Type B pancreatic cell (in vitro differentiated cells): ENCODE results near the gene ATP2B2. TPM values are rescaled to one million over a fixed set of nuclear protein-coding genes. Genes with fewer than 3 reads are reported as not detected.

ENCODE experiments used
- DNase-seq: peaks from one replicate; pipeline ENCODE4 v3.0.0; 2021; ENCODE audit warnings: mixed read lengths; ENCODE audit not compliant: unreplicated experiment; ENCODE audit errors: extremely low spot score
- H3K27ac Mint-ChIP-seq: 2 replicates; pipeline ENCODE4 v1.8.0; 2021; ENCODE audit warnings: mild to moderate bottlenecking, mixed read lengths
- H3K27me3 Mint-ChIP-seq: 2 replicates; pipeline ENCODE4 v1.8.0; 2021; ENCODE audit warnings: mixed read lengths
- H3K36me3 Mint-ChIP-seq: 2 replicates; pipeline ENCODE4 v1.8.0; 2021; ENCODE audit warnings: mixed read lengths
- H3K4me1 Mint-ChIP-seq: one replicate; pipeline ENCODE4 v1.8.0; 2021; ENCODE audit warnings: mixed read lengths; ENCODE audit not compliant: unreplicated experiment
- H3K4me3 Mint-ChIP-seq: 2 replicates; pipeline ENCODE4 v1.8.0; 2021; ENCODE audit warnings: mild to moderate bottlenecking, mixed read lengths
- H3K9me3 Mint-ChIP-seq: 2 replicates; pipeline ENCODE4 v1.8.0; 2021; ENCODE audit warnings: mixed read lengths
- CTCF ChIP-seq: fragments of 200-600 bp; sonication (generic); conservative IDR thresholded peaks from 2 replicates; pipeline ENCODE4 v1.5.0; 2021; ENCODE audit warnings: antibody characterized with exemption, mild to moderate bottlenecking
- total RNA-seq: library from RNA; stranded (reverse); gene quantifications from 2 replicates; pipeline ENCODE4 v1.2.1, GENCODE V29; 2021; ENCODE audit warnings: low replicate concordance

ATP2B2 gene
- total RNA-seq, 1 donor from 2014 or later = 0.31 TPM

- Mint-ChIP-seq H3K9me3 (no peaks in the 10 kb centered on the region), H3K4me3 (no peak overlapping the region), H3K36me3 (no peaks in the 10 kb centered on the region), H3K27me3 (peaks cover 57% of the 10 kb centered on the region), H3K4me1 (no peaks in the 10 kb centered on the region), H3K27ac (no peak overlapping the region)
- no peak for TF ChIP-seq CTCF
- peak; percentile 49 for DNase-seq
Observed at GRCh38 chr3:10528046-10528445, 22.7 kb upstream of the ATP2B2 start.

GRCh38 chr3:10527295-10528001 lies 22.1 kb upstream of the ATP2B2 start:
- DNase-seq = peak; percentile 45
- H3K27me3 Mint-ChIP-seq = peaks cover 54% of the 10 kb centered on the region

GRCh38 chr3:10526366-10526765 lies 21.0 kb upstream of the ATP2B2 start:
- H3K27me3 Mint-ChIP-seq = peaks cover 57% of the 10 kb centered on the region
- no peaks in the 10 kb centered on the region for H3K9me3 Mint-ChIP-seq
- DNase-seq = peak; percentile 60

More at GRCh38 chr3:10527295-10528001, 22.1 kb upstream of the ATP2B2 start:
- no peak overlapping the region for H3K4me3 Mint-ChIP-seq
- H3K27ac Mint-ChIP-seq = no peak overlapping the region
- no peaks in the 10 kb centered on the region for H3K36me3 Mint-ChIP-seq
- no peaks in the 10 kb centered on the region for H3K4me1 Mint-ChIP-seq
- TF ChIP-seq CTCF = no peak
- no peaks in the 10 kb centered on the region for H3K9me3 Mint-ChIP-seq

GRCh38 chr3:10524799-10525301 lies 19.5 kb upstream of the ATP2B2 start:
- DNase-seq = peak; percentile 29
- no peak for TF ChIP-seq CTCF
- Mint-ChIP-seq H3K9me3 (no peaks in the 10 kb centered on the region), H3K36me3 (no peaks in the 10 kb centered on the region), H3K4me3 (no peak overlapping the region), H3K27ac (peak overlapping the region; percentile 4), H3K27me3 (peaks cover 67% of the 10 kb centered on the region), H3K4me1 (no peaks in the 10 kb centered on the region)

More at GRCh38 chr3:10526366-10526765, 21.0 kb upstream of the ATP2B2 start:
- Mint-ChIP-seq H3K4me3 (no peak overlapping the region), H3K27ac (no peak overlapping the region), H3K36me3 (no peaks in the 10 kb centered on the region), H3K4me1 (no peaks in the 10 kb centered on the region)
- TF ChIP-seq CTCF = no peak

GRCh38 chr3:10524270-10524669 lies 18.9 kb upstream of the ATP2B2 start:
- DNase-seq = no peak
- peaks cover 68% of the 10 kb centered on the region for H3K27me3 Mint-ChIP-seq
- H3K9me3 Mint-ChIP-seq = no peaks in the 10 kb centered on the region
- no peak overlapping the region for H3K4me3 Mint-ChIP-seq
- H3K4me1 Mint-ChIP-seq = no peaks in the 10 kb centered on the region
- TF ChIP-seq CTCF = no peak
- H3K36me3 Mint-ChIP-seq = no peaks in the 10 kb centered on the region
- peak overlapping the region; percentile 4 for H3K27ac Mint-ChIP-seq
